Mesenteric fat pad (tissue), 1 donor: Measurements from ENCODE around the gene PARN. TPM values are rescaled to one million over a fixed set of nuclear protein-coding genes. Genes with fewer than 3 reads are reported as not detected.
"Not testable (repeated sequence)": the region's sequence is repeated elsewhere in the genome, so short reads cannot be mapped to it uniquely, and the experiment has no call there.

ENCODE experiments used
- DNase-seq: peaks from one replicate; pipeline ENCODE4 v3.0.0-alpha.2; 2020; ENCODE audit warnings: low spot score
- total RNA-seq: library from RNA; stranded (reverse); fragmentation: NEBNext Ultra II Directional; extraction: Animal tissue kit (Norgen Biotek cat#: 25700); gene quantifications from one replicate; pipeline ENCODE4 v1.2.1, GENCODE V29; 2021
- donor health status: DM: yes; HTN: yes; CAD: no.

Gene PARN
- total RNA-seq, 1 donor from 2014 or later = 23.3 TPM

DNA sequence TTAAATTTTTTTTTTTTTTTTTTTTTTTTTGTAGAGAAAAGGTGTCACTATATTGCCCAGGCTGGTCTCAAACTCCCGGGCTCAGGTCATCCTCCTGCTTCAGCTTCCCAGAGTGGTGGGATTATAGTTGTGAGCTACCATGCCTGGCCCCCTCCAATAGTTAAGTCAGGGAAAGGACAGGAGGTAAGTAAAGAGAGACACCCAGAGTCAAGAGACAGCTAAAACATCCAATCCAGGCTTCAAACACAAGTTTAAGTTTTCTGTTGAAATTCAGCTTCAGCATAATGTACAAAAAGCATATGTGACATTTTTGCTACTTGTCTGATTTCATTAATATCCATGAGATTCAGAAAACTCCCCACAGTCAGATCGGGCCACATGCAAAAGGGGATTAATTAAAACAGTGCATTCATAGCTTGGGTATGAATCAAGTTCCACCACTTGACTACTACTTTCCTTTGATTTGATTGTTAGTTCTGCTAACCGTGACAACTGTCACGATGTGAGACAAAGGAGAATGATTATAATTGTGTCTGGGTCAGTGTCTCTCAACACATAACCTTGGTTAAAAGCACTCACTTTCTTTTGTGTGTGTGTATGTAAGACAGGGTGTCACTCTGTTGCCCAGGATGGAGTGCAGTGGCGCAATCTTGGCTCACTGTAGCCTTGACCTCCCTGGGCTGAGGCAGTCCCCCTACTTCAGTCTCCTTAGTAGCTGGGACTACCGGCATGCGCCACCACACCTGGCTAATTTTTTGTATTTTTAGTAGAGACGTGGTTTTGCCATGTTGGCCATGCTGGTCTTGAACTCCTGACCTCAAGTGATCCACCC is 184.9 kb downstream of the PARN start:
- DNase-seq = no peak

- not testable (repeated sequence) for DNase-seq
Measured at GRCh38 chr16:14441533-14441932, 188.5 kb downstream of the PARN start.

GRCh38 chr16:14438256-14438655 is 191.8 kb downstream of the PARN start:
- no peak for DNase-seq

- DNase-seq = no peak
Measured at GRCh38 chr16:14437426-14437825, 192.6 kb downstream of the PARN start.

GRCh38 chr16:14436401-14436955 is 193.6 kb downstream of the PARN start:
- no peak for DNase-seq

DNA sequence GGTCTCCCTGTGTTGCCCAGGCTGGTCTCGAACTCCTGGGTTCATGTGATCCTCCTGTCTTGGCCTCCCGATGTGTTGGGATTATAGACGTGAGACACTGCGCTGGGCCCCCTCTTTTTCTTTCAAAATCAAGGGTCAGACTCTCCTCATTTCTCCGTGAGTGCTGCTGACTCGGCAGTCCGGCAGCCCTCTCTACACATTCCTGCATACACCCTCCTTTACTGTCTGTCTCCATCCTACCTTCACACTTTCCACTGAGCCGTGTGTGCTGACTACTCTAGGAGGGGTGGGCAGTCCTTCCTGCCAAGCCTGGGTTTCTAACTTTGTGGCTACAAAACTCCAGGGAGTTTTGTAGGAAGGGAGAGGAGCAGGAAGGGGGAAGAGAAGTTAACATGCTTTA is 195.2 kb downstream of the PARN start:
- DNase-seq = peak; percentile 12

- peak; percentile 26 for DNase-seq
Measured at GRCh38 chr16:14428971-14429637, 201.0 kb downstream of the PARN start.

- DNase-seq = peak; percentile 51
Measured at GRCh38 chr16:14428043-14428442, 202.0 kb downstream of the PARN start.

DNA sequence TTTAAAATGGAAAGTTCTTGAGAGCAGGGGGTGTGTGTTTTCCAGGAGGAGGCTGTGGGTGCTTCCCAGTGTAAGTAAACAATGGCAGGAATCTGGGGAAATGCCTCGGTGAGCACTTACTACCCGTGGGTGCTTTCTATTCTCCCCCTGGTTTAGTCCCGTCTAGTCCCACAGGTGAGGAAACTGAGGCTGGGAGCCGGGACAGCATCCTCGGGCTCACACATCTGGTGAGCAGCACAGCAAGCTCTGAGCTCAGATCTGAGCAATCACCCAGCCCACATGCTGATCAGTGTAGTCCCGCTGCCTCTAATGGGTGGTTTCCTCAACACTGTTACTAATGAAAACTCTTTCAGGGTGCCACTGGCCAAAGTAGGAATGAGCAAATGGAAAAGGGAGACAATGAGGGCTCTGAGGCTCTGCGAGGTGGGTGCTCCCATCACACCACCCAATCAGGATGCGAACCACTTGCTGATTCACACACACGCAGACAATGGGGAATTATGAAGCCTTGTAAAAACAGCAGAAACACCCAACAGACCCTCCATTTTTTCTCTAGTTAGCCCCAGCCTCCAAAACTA is 202.6 kb downstream of the PARN start:
- DNase-seq = peak; percentile 65

DNA sequence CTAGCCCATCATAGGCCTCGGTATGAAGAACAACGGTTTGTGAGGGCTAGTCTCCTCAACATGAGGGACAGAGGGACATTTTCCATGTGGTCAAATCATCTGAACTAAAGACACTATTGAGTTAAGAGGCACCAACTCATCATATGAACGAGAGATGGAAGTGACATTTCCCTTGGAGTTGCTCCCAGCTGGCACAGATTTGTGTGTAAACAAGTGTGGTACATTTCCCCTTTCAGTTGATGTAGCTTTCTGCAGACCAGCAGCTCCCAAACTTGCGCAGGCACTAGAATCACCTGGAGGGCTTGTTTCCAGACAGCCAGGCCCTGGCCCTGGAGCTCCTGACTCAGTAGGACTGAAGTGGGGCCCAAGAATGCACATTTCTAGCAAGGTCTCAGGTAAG is 205.5 kb downstream of the PARN start:
- DNase-seq = no peak

DNA sequence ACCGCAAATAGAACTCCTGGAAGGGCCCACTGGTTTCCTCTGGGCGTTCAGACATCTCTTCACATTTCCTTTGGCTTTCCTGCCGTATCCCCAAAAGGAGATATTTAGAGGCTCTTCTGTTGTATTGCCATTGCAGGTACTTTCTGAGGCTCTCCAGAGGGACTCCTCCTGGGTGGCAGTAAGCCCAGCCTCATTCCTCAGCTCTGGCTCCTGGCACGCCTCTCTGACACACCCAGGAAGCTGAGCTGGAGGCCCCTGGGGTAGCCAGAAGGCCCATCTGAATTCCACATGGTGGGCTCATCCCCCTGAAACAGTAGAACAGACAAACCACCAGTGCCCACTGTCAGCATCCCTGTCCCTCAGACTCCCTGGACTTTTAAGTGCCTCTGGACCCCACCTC is 206.7 kb downstream of the PARN start:
- DNase-seq = no peak

DNA sequence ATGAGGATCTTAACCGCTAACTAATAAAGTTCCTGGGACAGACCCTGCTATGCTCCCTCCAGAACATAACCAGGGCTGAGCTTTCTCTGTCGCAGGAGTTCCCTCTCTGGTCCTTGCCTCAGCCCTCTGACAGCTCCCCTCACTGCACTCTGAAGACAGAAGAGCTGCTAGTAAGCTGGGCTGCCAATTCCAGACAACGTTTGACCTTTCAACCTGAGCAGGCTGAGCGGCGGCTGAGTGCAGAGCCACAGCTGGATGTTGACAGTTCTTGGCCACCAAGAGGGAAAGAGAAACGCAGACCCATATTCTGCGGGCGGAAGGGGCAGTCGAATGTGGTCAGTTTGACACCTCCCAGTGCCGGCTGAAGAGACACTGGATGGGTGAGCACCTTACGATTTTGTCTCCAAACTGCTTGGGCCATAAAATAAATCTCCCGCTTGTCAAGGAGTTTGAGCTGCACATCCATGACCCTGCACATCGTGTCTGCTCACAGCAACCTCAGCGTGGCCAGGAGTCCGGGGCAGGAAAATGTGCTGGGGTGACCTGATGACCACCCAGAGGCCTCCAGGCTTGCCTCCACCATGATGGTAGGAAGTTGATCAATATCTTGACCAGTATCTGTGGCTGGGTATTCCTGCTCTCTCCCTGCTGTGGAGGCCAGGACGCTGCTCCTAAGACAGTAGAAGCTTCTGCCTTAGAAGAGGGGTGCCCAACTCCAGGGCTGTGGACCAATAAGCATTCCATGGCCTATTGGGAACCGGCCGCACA is 209.2 kb downstream of the PARN start:
- DNase-seq = no peak

- DNase-seq = not testable (repeated sequence)
Measured at GRCh38 chr16:14420243-14420642, 209.8 kb downstream of the PARN start.

GRCh38 chr16:14419817-14420216 is 210.2 kb downstream of the PARN start:
- DNase-seq = no peak

DNA sequence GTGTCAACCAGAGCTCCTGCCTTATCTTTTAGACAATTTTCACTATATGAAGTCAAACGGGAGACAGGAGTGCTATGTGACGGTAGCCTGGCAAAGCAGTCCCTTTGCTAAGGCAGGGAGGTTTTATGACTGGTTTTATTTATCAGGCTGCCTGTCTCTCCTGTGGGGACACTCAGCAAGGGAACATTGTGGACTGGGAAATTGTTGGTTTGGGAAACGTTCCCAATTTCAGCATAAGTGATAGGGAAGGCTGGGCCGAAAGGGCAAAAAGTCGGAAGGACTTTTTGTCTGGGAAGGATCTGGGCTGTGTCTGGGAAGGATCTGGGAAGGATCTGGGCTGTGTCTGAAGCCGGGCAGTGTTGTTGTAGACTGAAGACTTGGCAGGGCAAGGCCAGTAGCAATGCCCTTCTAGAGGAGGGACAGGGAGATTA is 211.2 kb downstream of the PARN start:
- no peak for DNase-seq

GRCh38 chr16:14416184-14416583 is 213.9 kb downstream of the PARN start:
- DNase-seq = no peak

DNA sequence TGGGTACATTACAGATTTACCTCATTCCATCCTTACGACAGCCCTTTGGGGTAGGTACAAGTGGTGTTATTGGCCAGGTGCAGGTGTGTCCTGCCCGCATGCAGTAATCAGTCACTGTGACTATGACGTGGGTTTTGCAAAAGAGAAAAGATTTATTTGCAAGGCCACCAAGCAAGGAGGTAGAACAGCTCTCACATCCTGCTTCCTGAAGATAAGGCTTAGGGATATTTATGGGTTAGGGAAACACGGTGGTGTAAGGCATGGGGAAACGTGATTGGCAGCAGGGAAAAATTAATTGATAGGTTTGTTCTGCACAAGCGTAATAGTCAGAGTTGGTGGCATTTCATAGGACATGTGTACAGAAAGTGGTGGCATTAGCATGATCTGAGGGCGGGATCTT is 214.8 kb downstream of the PARN start:
- no peak for DNase-seq

- DNase-seq = no peak
Measured at GRCh38 chr16:14409563-14409962, 220.5 kb downstream of the PARN start.

- no peak for DNase-seq
Measured at GRCh38 chr16:14407786-14408399, 222.2 kb downstream of the PARN start.

GRCh38 chr16:14405611-14406537 is 224.2 kb downstream of the PARN start:
- DNase-seq = no peak
